HG03045 (cell line): Measurements from ENCODE around the gene FOXM1.

ENCODE experiments used
- ATAC-seq: cut with Tn5 transposase; IDR thresholded peaks from one replicate; pipeline ENCODE4 v1.9.1; 2021; ENCODE audit warnings: mild to moderate bottlenecking, moderate library complexity; ENCODE audit not compliant: unreplicated experiment

The FOXM1 gene

DNA sequence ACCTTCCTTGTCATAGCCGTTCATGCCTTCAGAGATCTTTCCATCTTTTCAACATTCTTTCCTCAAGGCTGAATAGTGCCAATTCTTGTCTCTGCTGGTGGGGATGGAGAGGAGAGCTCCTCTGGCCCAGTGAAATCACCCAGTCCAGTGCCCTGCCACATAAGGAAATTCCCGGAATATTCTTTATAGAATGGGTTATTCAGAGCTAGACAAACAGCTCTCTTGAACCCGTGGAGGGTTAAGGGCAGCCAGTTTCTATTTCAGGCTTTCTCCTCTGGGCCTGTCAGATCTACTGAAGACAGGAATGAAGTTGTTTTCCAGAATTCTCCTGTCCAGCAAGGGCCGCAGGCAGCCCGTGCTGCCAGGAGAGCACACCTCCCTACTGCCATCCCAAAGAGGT is 34.0 kb downstream of the FOXM1 start:
- ATAC-seq, result no peak

DNA sequence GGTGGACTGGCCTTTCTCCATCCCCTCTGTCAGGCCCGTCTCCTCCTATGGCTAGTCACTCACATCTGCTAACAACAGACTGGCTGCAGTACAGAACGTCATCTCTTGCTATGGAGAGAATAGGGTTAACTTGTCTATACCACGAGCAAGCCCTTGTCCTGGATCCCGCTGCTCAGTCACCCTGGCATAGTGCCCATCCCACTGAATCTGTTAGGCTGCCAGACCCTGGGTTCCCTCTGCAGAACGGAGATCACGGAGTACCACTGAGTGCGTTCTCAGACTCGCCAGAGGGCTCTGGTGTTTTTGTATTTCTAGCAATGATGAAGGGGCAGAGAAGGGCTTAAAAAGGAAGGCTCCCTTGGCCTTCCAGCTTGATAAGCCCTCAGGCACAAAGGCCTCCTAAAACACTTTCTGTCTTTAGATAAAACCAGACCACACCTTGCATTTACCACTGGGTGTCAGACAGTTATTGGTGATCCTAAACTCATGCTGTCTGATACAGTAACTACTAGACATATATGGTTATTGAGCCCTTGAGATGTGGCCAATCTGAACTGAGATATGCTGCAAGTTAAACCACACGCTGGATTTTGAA is 35.8 kb downstream of the FOXM1 start:
- ATAC-seq, result no peak

GRCh38 chr12:2836574-2836973 is 40.4 kb downstream of the FOXM1 start:
- no peak for ATAC-seq

GRCh38 chr12:2835691-2836403 is 41.1 kb downstream of the FOXM1 start:
- ATAC-seq, result no peak

- no peak for ATAC-seq
Observed at GRCh38 chr12:2834581-2835491, 42.1 kb downstream of the FOXM1 start, which contains the start of gene NRIP2. TSS of gene NRIP2 (minus strand) at chr12:2835035. CDS start at chr12:2834983, 52 bp downstream.

GRCh38 chr12:2833810-2834209 is 43.2 kb downstream of the FOXM1 start:
- no peak for ATAC-seq

- no peak for ATAC-seq
Observed at GRCh38 chr12:2833327-2833726, 43.6 kb downstream of the FOXM1 start.

GRCh38 chr12:2832550-2833127 is 44.3 kb downstream of the FOXM1 start:
- ATAC-seq, result no peak

DNA sequence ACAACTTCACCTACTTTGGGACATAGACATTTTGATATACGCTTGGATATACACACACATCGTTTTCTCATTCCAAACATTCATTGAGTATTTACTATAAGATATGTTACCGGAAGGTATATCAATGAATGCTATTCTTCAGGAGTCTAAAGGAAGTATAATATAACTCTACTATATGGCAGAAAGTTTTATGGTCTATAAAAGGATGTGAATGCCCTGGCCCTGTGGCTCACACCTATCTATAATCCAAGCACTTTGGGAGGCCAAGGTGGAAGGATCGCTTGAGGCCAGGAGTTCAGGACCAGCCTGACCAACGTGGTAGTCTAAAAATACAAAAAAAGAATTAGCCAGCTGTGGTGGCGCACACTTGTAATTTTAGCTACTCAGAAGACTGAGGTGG is 47.7 kb downstream of the FOXM1 start:
- no peak for ATAC-seq

DNA sequence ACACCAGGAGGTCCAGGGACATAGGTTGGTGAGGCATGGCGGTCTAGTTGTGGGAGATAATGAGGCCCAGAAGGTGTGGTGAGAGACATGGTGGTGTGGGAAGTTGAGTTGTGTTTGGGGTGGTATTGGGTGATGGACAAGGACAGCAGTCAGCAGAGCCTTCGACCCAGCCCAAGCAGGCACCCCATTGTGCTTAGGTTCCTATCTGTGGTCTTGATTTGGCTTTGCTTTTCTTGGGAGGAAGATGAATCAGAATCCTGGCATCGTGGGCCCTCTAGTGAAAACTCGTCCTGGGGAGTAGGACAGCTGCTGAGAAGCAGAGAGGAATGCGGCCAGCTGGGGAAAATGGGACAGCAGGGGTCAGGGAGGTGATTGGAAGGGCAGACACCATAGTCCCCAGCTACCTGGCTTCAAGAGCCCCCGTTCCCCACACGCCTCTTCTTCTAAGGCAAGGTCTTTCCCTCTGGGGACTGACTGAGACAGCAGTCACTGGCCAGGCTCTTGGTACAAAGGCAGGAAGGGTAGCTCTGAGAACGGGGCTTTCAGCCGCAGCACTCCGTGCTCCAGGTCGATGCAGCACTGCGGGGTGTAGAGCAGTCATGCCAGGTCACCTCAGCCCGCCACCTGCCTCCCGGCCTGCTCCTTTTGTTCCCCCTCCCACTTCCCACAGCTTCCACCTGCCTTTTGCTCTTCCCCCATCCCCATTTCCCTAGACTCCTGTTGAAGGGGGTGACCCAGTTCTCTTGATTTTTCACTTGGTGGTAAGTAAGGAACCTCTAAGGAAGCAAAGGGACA is 50.1 kb downstream of the FOXM1 start:
- ATAC-seq, result no peak

- no peak for ATAC-seq
Observed at GRCh38 chr12:2826036-2826435, 50.9 kb downstream of the FOXM1 start.

- no peak for ATAC-seq
Observed at GRCh38 chr12:2825132-2825531, 51.8 kb downstream of the FOXM1 start.

DNA sequence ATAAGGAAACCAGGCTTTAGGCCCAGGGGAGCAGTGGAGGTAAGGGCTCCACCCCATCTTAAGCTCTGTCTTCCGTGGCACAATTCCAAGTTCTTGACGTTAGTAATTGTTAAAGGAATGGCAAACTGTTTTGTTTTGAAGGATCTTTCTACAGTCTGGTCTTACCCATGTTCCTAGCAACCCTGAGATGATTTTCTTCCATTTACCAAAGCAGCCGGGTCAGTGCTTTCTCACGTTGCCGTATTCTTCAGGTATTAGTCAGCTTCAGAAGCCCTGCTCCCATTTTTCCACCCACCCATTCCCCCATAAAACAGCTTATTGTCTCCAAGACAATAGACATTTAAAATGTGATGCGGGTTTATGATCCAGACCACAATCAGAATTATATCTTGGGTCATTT is 52.4 kb downstream of the FOXM1 start:
- no peak for ATAC-seq

DNA sequence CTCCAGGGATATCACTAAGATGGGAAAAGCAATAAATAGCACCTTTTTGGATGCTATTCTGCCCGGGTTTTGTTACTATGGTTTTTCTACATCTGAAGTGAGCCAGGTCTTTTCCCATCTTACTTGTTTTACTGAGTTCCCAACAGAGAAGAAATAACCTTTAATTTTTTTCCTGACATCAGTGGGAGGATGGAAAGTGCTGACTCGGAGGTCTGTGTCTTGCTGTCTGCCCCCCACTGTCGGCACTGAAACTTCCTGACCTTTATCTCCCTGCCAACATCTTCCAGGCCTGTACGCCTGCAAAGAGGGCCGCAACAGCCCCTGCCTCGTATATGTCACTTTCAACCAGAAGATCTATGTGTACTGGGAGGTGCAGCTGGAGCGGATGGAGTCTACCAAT is 53.5 kb downstream of the FOXM1 start:
- ATAC-seq, result no peak

DNA sequence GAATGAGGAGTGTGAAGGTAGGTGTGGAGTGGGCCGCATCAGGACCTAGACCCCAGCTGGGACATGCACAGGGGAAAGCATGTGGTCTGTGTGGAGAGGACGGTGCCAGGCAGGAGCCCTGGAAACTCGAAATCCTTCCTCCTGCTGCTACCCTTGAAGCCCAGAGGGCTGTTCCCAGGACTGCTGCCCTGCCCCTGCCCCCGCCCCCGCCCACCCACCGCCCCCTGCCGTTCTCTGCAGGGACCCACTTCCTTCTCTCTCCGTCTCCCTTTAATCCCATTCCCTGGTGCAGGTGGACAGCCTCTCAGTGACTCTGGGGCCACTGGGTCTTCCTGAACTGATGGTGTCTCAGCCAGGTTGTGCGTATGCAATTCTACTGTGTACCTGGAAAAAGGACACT is 56.5 kb downstream of the FOXM1 start:
- ATAC-seq, result no peak

GRCh38 chr12:2819810-2820209 is 57.2 kb downstream of the FOXM1 start:
- no peak for ATAC-seq

- peak; percentile 30 for ATAC-seq
Observed at GRCh38 chr12:2813214-2814185, 63.5 kb downstream of the FOXM1 start.

GRCh38 chr12:2812290-2813213 is 64.4 kb downstream of the FOXM1 start, which contains the start of gene ITFG2:
TSS of gene ITFG2 (plus strand) at chr12:2812668. CDS start at chr12:2812761, 93 bp downstream.
- peak; percentile 94 for ATAC-seq
